IPS-18c (cell line): ENCODE measurements around the gene ATOSA.

ENCODE experiments used
- H3K4me3 ChIP-seq: 2 replicates; pipeline ENCODE4 v1.7.0; 2013; ENCODE audit warnings: low read depth, mild to moderate bottlenecking, low read length, moderate library complexity; ENCODE audit not compliant: insufficient read depth
- H3K9me3 ChIP-seq: one replicate; pipeline ENCODE4 v1.6.1; 2013; ENCODE audit warnings: mild to moderate bottlenecking, low read length, moderate library complexity; ENCODE audit not compliant: control insufficient read depth, insufficient read depth

The ATOSA gene

DNA sequence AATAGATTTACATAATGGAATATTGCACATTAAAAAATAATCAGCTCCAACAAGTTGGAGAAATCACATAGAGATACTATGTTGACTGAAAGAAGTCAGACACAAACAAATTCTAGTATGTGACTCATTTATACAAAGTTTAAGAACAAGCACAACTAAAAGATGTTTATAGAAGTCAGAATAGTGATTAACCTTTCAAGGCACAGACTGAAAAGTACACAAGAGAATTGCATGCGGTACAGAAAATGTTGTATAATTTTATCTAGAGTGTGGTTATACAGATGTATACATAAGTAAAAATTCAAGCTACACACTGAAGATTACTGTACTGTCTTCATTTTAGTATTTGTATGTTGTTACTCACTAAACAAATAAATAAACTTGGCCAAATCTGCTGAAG, 19.3 kb upstream of the ATOSA start:
- H3K4me3 ChIP-seq: no peak overlapping the region

GRCh38 chr15:52697051-52697450, 17.9 kb upstream of the ATOSA start:
- Histone ChIP-seq H3K9me3 (no peaks in the 10 kb centered on the region), H3K4me3 (no peak overlapping the region)

More for the DNA sequence above, 19.3 kb upstream of the ATOSA start:
- H3K9me3 ChIP-seq: no peaks in the 10 kb centered on the region

- H3K4me3 ChIP-seq: no peak overlapping the region
These were observed 16.0 kb upstream of the ATOSA start for GRCh38 chr15:52695154-52695553.

DNA sequence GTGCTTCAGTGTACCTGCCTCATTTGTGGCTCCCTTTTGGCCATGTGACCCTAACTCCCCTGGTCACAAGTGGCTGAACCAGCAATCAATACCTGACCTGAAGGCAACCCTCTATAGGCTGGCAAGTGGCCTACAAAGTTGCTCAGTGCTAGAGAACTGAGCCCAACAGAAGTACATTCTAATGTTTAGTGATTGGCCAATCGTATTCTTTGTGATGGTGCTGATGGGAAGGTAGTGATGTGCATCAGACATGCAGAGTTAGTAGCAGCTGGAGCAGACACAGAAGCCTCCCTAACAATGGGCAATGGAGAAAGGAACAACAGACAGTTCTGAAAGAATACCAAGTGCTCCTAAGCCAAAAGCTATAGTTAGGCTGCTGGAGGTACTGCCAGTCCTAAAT, 10.4 kb upstream of the ATOSA start:
- H3K9me3 ChIP-seq: no peaks in the 10 kb centered on the region
- no peak overlapping the region for H3K4me3 ChIP-seq

More at GRCh38 chr15:52695154-52695553, 16.0 kb upstream of the ATOSA start:
- H3K9me3 ChIP-seq: no peaks in the 10 kb centered on the region

DNA sequence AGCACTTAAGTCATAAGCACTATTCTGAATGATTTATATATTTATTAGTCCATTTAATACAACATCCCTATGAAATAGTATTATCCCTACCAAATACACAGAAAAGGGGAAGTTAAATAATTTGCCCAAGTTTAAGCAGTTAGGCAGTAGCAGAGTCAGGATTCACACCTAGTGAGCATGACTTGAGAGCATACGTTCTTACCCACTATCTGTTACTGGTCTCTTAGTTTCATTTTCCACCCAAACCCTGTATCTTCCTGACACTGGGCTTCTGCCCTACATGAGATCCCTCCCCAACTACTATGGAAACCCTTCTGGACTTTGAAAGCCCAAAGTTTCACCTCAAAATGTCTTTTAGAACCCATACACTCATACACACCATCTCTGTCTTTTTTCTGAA, 4.4 kb upstream of the ATOSA start:
- H3K9me3 ChIP-seq: no peaks in the 10 kb centered on the region
- no peak overlapping the region for H3K4me3 ChIP-seq

DNA sequence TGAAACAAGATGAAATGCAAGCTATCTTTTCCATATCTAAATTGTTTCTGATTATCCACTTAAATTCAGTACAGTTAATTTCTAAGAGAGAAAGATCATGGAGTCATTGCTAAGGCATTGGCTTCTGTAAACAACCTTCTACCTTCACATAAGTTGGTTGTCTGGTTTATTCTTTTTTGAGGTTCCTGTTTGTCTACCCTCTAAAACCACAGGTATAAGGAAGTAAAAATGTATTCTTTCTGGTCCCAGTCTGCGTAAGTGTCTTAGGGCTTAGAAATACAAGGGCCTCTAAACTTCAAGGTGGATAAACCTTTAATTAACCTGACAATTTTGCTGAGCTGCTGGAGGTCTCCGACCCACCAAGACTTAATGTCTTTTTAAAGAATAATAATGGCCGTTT, 3.6 kb upstream of the ATOSA start:
- Histone ChIP-seq H3K4me3 (no peak overlapping the region), H3K9me3 (no peaks in the 10 kb centered on the region)

DNA sequence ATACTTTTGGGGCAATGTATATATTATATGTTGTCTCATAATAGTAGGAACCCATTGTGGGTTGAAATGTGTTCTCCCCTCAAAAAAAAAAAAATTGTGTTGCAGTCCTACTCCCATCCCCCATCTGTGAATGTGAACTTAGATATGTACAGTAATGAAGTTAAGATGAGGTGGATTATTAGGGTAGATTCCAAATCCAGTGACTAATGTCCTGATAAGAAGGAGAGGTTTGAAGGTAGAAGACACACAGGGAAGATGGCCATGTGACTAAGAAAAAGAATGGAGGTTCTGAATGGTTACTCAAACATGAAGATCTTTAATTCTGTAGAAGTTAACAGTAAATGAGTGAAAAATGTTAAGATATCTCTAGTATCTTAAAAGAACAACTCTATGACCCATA, 3.0 kb upstream of the ATOSA start:
- no peaks in the 10 kb centered on the region for H3K9me3 ChIP-seq
- no peak overlapping the region for H3K4me3 ChIP-seq

DNA sequence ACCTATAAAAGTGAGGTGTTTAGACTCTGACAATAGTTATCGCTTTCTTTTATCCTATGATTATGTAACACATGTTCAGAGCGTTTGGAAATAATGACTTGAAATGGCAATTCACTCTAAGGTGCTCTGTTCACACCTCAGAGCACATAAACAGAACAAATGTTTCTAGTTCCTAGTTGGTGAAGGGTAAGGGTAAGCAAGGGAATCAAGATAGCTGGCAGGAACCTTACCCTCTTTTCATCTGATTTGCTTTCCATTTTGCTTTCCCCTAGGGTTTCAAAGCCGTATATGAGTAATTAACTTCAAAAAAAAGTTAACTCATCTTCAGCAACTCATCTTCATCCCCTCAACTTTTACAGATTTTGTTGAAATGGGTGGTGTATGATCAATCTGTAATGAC, 2.3 kb upstream of the ATOSA start:
- no peak overlapping the region for H3K4me3 ChIP-seq

DNA sequence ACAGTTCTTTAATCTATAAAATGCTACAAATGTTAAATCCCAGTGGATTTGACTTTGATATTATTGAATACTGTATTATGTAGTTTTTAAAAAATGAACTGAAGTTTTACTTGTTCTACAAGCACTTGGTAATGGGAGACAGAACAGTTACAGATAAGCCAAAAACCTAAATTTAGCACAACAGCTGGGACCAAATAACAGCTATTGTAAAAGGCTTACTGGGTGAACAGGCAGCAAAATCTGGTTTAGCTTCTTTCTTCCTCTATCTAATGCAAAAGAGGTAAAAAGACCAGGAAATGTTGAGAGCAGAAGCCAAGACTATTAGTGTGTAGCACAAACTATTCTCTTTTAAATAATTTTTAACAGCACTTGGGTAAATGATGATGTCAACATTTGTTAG, 1.6 kb upstream of the ATOSA start:
- Histone ChIP-seq H3K9me3 (no peaks in the 10 kb centered on the region), H3K4me3 (no peak overlapping the region)

More for the DNA sequence above, 2.3 kb upstream of the ATOSA start:
- no peaks in the 10 kb centered on the region for H3K9me3 ChIP-seq

- H3K9me3 ChIP-seq: no peaks in the 10 kb centered on the region
- H3K4me3 ChIP-seq: peak overlapping the region; percentile 88
These were observed 828 bp upstream of the ATOSA start for GRCh38 chr15:52680041-52680391.

DNA sequence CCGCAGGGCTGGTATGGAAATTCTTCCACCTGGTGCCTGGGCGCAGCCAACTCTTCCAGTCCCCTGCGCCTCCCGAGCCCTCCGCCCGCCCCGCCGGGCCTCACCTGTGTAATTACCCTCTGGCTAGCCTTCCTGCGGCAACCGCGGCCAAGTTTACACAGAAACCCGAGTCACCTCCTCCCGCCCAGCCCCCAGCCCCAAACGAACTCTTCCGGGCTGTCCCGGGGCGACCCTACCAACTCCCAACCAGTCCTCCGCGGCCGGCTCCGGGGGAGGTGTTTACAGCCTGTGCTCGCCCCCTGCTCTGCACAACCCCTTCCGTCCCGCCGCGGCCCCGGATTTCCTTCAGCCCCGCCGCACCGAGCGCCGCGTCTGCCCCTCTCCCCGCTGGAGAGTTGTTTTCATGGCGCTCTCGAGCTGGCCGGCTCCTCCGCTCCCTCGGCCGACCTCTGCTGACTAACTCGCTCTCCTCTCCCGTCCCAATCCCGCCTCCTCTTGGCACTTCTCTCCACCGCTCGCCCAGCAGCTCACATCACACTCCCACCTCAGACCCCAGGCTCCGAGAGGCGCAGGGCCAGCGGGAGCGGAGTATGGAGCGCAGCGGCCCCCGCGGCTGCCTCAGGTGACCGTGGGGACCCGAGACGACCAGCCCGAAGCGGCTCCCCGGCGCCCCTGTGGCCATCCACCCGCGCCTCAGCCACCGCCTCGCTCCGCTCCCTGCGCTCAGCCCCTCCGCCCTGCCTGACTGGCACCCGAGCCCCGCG, 538 bp downstream of the ATOSA start:
- no peaks in the 10 kb centered on the region for H3K9me3 ChIP-seq
- H3K4me3 ChIP-seq: peak overlapping the region; percentile 88

DNA sequence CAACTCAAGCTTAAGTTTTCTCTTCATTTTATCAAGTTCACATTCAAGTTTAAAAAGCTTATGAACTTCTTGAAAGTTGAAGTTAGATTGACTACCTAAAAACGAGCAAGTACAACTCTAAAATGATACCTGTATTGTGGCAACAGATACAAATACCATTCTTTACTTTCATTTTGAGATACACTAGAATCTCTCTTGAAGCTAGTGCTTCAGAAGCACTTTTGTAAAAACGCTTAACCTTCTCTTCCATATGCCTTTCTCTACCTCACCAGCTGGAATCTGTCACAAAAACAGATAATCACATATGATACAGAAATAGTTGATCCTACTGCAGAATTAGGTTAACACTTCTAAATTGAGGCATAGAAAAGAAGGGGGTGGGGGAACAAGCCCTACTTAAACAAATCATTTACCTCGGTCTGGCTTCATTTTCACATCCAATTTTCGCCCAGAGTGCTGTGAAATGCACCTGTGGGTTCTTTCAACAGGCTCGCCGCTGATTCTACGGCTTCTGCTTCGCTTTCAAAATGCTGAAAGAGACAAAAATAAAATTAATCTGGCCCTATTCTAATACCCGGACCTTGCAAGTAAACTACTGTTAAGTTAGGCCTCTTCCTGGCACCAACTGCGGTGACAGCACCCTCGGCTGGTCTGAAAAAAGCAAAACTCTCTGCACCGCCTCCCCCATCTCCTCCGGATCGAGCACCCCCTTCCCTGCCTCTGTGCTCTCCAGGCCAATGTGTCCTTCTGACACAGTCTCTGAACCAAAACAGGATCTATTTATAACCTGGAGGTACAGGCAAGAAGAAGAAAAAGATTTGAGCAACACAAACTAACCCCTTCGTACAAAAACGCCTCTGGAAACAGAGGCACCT, 1.4 kb downstream of the ATOSA start:
- peak overlapping the region; percentile 88 for H3K4me3 ChIP-seq
- H3K9me3 ChIP-seq: no peaks in the 10 kb centered on the region

GRCh38 chr15:52674831-52675230, 4.4 kb downstream of the ATOSA start:
- Histone ChIP-seq H3K9me3 (no peaks in the 10 kb centered on the region), H3K4me3 (no peak overlapping the region)

DNA sequence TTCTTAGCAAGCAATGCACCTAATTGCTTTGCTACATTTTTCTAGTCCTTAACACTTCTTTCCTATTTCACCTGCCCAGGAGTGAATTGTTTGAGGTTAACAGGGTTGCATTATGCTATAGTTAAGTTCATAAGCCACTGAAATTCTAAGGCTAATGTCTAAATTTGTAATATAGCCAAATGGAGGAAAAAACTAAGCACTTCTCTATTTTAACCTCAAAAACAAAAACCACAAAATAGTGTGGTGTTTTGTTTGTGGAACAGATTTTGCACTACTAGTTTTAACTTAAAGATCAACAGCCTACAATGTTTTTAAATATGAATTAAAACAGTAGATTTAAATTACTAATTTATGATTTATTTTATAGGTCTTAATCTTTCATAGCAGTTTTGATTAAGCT, 5.5 kb downstream of the ATOSA start:
- H3K4me3 ChIP-seq: no peak overlapping the region

GRCh38 chr15:52673312-52673711, 5.9 kb downstream of the ATOSA start:
- no peak overlapping the region for H3K4me3 ChIP-seq
- H3K9me3 ChIP-seq: no peaks in the 10 kb centered on the region

More for the DNA sequence above, 5.5 kb downstream of the ATOSA start:
- no peaks in the 10 kb centered on the region for H3K9me3 ChIP-seq

DNA sequence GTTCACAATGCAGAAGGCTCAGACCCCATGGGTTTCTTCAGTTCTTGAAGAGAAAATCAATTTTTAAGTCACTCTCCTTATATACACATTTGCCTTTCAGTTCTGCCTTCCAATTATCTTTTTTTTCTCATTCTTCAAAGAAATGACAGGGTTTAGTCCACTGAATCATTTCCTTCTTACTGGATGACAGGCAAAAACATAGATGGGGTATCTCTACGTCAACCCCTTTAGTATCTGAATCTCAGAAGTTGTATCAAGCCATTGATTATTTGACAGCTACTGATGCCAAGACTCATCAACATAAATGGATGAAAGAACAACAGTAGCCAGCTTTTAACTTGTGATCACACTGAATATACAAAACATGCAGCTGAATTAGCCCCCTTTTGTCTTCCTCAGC, 6.5 kb downstream of the ATOSA start:
- H3K9me3 ChIP-seq: no peaks in the 10 kb centered on the region
- no peak overlapping the region for H3K4me3 ChIP-seq

DNA sequence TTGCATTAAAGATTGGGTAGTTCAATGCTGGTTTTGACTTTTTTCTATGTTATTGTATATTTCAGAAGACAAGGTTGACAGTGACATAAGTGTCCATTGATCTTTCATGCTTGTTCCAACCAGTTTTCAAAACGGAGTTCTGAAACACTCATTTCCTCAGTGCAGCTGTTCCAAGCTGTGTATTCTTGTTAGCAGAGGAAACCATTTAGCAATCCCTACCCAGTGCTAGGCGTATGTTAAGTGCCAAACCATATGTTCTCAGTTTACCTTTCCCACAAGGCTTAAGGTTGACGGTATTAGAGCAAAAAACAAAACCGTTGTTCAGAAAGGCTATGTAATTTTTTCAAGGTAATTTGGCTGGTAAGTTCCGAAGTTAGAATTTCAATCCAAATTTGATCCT, 9.1 kb downstream of the ATOSA start:
- Histone ChIP-seq H3K4me3 (no peak overlapping the region), H3K9me3 (no peaks in the 10 kb centered on the region)

DNA sequence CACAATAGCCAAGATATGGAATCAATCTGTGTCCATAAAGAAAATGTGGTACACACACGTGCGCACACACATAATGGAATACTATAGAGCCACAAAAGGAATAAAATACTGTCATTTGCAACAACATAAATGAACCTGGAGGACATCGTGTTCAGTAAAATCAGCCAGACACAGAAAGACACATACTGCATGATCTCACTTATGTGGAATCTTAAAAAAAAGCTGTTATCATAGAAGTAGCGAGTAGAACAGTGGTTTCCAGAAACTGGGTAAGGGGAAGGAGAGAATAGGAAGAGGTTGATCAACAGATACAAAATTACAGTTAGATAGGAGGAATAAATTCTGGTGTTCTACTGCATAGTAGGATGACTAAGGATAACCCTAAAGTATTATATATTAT, 11.1 kb downstream of the ATOSA start:
- no peaks in the 10 kb centered on the region for H3K9me3 ChIP-seq

More for the DNA sequence above, 11.1 kb downstream of the ATOSA start:
- H3K4me3 ChIP-seq: no peak overlapping the region
